ENCODE data around the gene ALPI.
"Not testable (repeated sequence)": the region's sequence is repeated elsewhere in the genome, so short reads cannot be mapped to it uniquely, and the experiment has no call there.

The ALPI gene

DNA sequence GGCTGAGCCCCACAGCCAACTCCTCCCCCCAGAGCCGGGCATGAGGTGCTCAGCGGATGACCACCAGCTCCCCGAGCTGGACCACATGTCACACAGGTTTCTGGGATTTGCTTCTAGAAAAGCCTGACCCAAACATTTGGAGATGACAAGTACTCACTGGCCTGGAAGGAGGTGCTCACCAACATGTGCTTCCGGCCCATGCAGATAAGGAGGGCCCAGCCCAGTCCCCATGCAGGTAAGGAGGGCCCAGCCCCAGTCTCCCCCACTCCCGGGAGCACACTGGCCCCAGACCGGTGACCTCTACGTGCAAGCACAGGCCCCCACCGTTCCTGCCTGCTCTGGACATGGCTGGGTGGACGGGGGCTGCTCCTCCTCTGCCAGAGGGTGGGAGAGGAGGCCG lies 14.0 kb upstream of the ALPI start:
- FAIRE-seq; DNase-seq (ENCODE audit: low spot score): not testable (repeated sequence)

DNA sequence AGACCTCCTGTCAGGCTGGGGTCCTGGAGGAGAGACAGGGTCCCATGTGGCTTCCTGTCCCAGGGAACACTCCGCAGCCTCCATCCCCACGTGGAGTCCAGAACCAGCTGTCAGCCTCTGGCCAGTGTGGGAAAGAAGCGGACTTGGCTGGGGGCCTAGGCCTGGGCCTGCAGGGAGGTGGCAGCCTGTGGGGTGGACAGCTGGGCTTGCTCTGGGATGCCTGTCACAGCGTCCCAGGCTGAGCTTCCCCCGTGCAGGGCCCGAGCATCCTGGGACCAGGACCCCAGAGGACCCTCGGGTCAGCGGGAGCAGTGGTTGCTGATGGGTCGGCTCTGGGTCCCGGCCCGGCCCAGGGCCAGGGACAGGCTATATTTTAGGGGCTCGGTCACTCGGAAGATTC lies 13.5 kb upstream of the ALPI start:
- FAIRE-seq; DNase-seq (ENCODE audit: low spot score): not testable (repeated sequence)

DNA sequence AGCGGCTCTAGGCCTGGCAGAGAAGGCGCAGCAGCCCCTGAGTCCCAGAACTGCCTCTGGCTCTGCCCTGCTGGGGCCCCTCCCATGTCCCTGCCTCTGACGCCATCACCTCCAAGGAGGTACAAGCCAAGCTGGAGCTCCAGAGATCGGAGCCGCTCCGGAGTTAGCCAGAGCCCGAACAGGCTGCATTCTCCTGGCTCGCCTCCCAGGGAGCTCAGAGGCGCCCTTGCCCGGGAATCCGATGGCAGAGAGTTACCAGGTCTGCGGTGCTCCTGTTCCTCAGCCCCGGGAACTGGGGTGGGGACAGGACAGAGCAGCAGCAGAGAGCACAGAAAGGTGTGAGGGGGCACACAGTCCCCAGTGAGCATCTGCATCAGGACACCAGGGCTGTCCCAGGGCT lies 12.9 kb upstream of the ALPI start:
- FAIRE-seq; DNase-seq (ENCODE audit: low spot score): not testable (repeated sequence)

DNA sequence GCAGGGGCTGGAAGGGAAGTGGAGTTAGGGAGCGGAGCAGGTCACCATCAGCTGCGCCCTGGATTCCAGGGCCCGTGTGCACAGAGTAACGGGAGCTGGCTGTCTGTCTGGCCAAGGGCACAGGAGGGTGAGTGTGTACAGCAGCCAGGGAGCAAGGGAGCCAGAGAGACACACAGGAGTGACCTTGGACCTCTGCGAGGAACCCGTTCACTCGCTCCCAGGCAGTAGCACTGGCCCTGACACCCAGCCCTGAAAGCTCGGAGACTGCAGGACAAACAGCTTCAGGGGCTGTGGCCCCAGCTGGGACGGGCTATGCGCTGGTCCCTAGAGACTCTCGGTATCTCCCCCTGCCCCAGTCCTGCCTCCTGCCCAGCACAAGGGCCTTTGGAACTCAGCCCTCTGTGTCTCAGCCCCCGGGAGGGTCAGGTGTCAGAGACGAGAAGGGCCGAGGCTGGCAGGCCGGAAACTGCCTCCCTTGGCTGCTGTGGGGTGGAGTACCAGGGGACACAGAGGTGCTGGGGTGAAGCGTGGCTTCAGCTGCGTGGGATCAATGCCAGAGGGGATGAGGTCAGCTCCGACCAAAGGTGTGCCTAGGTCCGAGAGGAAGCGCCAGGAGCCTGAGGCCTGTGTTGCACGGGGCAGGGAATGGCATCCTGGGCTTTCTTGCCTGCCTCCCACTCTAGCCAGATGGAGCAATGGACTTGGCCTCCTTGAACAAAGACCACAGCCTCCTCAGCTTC lies 12.1 kb upstream of the ALPI start:
- not testable (repeated sequence) for DNase-seq (ENCODE audit: low spot score); FAIRE-seq

DNA sequence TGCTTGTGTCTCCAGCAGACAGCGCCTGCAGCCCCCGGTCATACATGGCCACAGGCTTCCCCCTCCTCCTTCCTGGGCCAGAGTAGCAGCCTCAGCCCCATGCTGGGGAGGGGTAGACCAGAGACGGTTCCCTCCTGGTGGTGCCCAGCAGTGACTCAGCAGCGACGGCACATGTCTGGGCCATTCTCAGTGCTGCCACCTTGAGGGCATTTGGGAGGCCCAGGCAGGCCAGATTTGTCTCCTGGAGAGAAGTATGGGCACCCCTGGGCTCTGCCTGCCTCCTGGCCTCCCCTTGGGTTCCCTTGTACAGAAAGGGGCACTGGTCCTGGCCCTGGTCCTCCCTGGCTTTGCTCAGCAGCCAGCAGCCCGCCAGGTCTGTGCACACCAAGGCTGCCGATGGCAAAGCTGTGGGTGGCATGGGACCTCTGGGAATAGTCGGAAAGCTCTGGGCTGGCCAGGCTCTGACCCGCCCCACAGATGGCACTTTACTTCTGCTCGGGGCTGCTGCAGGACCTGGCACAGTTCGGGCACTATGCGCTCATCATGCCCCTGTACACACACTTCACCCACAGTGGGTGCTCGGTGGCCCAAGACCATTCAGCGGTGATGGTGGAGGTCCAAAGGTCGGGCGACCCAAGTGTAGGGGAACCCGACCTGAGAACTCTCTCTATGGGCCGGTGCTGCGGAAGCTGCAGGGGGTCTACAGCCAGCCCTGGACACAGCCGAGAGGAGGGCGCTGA lies 11.4 kb upstream of the ALPI start:
- peak; percentile 37 for FAIRE-seq
- peak; percentile 80 for DNase-seq (ENCODE audit: low spot score)

DNA sequence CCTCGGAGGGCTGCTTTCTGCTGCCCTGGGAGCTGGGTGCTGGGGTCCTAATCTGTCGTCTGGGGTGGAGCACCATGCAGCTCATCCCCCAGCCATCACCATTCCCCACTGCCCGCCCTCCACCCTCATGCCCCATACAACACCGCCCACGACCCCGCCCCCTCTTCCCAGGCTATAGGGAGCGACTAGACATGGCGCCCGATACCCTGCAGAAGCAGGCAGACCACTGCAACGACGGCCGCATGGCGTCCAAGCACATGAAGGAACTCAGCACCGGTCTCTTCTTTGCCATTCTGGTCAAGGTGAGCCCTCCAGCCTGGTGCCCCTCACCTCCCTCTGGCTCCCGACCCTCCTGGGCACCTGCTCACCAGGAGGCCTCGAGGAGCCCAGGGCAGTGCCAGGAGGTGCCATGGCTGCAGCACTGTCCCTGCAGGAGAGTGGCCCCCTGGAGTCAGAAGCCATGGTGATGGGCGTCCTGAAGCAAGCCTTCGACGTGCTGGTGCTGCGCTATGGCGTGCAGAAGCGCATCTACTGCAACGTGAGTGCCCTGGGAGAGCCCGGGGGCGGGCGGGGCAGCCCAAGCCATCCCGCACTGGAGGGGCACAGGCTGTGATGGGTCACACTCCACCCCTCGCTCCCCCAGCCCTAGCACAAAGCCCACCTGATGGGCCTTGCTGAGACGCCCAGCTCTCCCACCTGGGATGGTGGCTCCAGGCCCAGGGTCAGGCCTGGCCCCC lies 10.6 kb upstream of the ALPI start:
- FAIRE-seq = peak; percentile 17

DNA sequence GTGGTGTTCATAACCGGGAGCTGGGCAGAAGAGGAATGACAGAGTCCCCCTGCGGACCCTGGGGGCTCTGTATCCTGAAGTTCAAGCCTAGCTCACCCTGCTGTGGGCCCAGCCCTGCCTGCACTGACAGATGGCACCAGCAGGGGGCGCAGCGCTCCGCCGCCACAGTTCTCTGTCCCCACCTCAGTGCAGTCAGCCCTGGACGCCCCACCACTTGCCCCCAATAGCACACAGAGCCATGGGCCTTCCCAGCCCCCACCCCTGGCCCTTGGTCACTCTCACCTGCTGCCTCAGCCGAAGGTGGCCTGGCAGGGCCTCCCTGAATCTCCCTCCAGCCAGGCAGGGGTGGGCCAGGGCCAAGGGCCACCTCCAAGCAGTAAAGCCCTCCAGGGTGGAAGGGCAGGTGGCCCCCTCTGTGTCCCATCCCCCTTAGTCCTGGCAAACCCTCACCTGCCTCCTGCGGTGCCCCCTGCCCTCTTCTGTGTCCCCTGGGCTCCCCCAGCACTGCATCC lies 9.6 kb upstream of the ALPI start:
- FAIRE-seq = peak; percentile 74
- DNase-seq (ENCODE audit: low spot score) = not testable (repeated sequence)

More for the DNA sequence above, 10.6 kb upstream of the ALPI start:
- not testable (repeated sequence) for DNase-seq (ENCODE audit: low spot score)

DNA sequence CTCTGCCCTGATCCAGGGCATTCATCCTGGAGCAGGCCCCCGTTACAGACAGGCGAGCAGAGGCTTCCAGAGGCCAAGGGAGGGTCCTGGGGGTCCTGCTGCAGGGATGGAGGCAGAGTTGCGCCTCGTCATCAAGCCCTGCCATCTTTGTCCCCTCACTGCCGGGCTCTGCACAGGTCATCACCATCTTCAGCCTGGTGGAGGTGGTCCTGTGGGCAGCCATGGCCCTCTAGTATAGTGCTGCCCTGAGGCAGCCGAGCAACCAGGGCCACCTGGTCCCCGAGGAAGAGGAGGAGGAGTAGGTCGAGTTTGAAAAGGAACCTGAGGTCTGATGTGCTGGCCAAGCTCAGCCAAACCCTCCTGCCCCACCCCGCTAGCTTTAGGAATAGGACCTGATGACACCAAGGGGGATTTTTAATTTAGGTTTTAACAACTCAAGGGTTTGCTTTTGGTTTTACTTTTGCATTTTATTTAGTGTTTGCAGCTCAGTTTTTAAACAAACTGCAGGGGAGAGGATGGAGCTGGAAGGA lies 8.8 kb upstream of the ALPI start:
- no peak for FAIRE-seq
- DNase-seq (ENCODE audit: low spot score) = no peak

DNA sequence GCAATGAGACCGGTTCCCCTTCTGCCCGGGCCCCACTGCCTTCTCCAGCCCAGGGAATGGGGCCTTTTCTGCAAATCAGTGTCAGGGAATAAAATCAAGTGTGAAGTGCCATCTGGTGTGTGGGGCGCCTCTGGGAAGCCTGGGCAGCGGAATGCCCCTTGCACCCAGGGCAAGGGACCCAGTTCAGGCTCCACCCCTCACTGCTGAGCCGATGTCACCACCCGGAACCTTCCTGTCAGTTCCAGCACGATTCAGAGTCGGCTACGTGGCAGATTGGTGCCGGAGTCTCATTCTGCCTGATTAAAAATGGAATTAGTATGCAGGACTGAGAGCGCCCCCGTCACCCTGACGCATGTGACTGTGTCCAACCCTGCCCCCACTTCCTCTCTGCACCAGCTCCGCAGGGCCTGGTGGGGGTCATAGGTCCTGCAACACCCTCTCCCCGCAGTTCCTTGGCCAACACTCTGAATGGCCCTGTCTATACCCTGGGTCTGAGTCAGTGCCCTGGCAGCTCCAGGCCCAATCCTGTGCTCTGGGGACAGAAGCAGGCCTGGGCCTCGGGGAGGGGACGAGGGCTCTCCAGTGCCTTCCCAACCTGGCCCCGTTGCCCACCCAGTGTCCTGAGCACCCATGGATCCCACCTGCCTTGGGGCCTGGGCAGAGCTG lies 8.2 kb upstream of the ALPI start:
- no peak for DNase-seq (ENCODE audit: low spot score)
- no peak for FAIRE-seq

DNA sequence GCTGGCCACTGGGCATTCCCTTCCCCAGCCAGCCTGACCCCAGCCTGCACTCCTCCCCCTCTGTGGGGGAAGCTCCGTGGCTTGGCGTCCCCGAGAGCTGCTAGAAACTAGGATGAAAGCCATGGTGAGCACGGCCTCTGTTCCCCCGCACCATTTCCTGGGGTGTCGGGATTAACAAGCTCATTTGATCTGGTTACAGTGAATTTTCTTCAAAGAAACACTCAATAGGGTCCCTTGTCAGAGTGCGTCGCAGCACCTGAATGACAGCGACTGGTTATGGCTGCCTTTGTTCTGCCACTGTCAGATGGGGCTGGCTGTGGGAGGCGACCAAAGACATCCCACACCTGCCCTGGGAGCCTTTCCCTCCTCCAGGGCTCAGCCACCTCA lies 7.7 kb upstream of the ALPI start:
- DNase-seq (ENCODE audit: low spot score) = no peak
- no peak for FAIRE-seq

DNA sequence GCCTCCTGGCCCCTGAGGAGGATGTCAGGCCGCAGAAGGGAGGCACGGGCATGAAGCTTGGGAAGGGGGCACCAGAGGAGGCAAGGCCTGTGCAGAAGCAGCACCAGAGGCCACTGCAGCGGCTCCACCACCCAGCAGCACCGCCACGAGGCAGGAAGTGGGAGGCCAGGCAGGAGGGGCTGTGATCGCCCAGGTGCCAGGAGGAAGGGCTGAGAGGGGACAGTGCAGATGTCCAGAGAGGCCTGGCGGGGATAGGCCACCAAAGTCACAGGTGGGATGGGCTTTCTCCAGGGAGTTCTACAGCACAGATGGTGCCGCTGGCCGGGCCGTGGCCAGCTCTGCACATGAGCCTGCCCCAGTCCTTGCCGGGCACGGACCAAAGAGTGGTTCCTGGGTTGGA lies 6.0 kb upstream of the ALPI start:
- DNase-seq (ENCODE audit: low spot score) = no peak
- FAIRE-seq = no peak

DNA sequence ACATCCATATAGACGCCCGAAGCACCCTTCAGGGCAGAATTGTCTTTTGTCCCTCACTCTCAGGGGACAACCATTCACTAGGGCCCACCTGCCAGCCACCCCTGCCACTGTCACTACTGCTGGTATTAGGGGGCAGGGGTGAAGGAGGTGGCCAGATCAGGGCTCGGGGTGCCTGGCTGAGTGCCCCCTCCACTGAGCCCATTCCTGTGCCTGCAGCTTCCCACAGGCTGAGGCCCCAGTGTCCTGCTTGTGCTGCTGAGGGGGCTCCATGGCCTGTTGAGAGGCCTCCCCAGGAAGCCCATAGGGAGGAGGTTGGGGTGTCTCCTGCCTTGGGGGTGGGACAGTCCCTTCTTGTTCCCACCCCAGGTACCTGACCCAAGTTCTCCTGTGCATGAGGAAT lies 4.3 kb upstream of the ALPI start:
- not testable (repeated sequence) for FAIRE-seq; DNase-seq (ENCODE audit: low spot score)

DNA sequence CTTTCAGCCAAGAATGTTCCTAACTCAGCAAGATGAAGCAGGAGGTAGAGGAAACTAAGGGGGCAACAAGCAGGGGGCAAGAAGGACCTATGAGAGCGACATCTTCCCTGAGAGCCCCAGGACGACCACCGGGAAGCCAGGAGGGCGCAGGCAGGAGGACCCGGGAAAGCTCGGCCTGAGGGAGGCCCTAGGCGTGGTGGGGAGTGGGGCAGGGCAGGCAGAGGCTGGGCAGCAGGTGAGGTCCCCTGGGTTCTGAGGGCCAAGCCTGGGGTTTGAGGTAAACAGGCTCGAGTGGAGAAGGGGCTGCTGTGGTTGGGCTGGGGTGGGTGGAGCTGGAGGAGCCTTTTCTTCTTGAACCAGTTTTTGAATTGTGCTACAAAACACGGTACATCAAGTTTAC lies 1.3 kb upstream of the ALPI start:
- FAIRE-seq = no peak
- DNase-seq (ENCODE audit: low spot score) = no peak

DNA sequence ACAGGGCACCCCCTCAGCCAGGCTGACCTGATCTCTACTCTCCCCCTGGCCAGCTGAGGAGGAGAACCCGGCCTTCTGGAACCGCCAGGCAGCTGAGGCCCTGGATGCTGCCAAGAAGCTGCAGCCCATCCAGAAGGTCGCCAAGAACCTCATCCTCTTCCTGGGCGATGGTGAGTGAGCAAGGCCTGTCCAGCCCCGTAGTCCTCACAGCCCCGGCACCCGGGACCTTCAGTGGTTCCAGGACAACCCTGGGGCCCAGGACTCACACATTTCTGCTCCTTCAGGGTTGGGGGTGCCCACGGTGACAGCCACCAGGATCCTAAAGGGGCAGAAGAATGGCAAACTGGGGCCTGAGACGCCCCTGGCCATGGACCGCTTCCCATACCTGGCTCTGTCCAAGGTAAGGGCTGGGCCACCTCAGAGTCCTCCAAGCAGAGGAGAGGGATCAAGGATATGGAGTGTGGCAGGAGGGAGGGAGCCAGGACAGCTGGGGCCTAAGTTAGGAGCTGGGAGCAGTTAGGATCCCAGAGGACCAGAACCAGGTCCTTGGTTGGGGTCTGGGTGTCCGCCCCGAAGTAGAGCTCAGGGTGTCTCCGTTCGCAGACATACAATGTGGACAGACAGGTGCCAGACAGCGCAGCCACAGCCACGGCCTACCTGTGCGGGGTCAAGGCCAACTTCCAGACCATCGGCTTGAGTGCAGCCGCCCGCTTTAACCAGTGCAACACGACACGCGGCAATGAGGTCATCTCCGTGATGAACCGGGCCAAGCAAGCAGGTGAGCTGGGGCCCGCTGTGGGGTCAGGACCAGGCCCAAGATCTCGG lies 555 bp downstream of the ALPI start:
- FAIRE-seq (no peak), DNase-seq (ENCODE audit: low spot score) (no peak)

DNA sequence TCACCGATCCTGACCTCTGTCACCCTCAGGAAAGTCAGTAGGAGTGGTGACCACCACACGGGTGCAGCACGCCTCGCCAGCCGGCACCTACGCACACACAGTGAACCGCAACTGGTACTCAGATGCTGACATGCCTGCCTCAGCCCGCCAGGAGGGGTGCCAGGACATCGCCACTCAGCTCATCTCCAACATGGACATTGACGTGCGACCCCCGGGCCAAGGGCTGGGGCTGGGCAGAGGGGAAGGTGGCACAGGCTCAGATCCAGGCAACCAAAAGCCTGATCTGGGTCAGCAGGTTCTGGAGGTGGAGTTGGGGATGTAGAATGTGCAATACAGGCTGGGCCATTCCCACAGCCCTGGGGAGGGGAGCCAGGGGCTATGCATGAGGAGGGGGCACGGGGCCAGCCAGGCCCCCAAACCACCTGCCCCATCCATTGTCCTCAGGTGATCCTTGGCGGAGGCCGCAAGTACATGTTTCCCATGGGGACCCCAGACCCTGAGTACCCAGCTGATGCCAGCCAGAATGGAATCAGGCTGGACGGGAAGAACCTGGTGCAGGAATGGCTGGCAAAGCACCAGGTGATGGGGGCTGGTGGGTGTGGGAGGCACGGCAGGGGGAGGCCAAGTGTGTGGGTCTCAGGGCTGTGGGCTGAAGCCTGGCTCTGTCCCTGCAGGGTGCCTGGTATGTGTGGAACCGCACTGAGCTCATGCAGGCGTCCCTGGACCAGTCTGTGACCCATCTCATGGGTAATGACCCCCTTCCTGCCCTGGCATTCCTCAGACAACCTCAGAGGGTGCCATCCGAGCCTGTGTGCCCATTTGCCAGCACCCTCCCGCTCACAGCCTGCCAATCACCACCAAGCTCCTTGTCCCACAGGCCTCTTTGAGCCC lies 1.4 kb downstream of the ALPI start:
- DNase-seq (ENCODE audit: low spot score) (no peak), FAIRE-seq (no peak)

DNA sequence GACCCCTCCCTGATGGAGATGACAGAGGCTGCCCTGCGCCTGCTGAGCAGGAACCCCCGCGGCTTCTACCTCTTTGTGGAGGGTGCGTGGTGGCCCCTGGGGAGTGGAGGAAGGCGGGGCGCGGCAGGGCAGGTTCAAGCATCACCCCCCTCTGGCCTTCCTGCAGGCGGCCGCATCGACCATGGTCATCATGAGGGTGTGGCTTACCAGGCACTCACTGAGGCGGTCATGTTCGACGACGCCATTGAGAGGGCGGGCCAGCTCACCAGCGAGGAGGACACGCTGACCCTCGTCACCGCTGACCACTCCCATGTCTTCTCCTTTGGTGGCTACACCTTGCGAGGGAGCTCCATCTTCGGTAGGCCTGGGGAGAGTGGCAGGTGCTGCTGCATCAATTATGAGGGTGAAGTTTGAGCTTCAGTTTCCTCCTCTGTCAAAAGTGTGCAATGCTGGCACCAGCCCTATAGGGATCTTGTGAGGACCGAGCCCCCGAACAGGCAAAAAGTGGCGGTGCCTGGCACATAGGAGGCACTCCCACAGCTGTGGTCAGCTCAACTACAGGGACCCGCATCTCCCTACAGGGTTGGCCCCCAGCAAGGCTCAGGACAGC lies 2.2 kb downstream of the ALPI start:
- no peak for DNase-seq (ENCODE audit: low spot score)
- no peak for FAIRE-seq

DNA sequence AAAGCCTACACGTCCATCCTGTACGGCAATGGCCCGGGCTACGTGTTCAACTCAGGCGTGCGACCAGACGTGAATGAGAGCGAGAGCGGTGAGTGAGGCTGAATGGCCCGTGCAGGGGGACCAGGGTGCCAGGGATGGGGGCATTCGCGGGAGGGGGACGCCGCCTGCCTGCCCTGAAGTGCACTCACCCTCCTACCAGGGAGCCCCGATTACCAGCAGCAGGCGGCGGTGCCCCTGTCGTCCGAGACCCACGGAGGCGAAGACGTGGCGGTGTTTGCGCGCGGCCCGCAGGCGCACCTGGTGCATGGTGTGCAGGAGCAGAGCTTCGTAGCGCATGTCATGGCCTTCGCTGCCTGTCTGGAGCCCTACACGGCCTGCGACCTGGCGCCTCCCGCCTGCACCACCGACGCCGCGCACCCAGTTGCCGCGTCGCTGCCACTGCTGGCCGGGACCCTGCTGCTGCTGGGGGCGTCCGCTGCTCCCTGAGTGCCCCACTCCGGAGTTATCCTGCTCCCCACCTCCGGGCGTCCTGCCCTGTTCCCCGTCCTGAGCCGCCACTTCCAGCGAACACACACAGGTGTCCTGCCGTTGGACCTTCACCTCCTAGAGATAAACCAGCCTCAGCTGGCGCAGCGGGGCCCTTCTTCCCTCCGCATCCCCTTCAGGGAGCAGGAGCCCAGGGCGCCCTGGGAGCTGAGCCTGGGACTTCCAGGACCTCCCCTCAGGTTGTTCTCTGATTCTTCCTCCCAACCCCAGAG lies 2.9 kb downstream of the ALPI start:
- DNase-seq (ENCODE audit: low spot score) = no peak
- FAIRE-seq = no peak

DNA sequence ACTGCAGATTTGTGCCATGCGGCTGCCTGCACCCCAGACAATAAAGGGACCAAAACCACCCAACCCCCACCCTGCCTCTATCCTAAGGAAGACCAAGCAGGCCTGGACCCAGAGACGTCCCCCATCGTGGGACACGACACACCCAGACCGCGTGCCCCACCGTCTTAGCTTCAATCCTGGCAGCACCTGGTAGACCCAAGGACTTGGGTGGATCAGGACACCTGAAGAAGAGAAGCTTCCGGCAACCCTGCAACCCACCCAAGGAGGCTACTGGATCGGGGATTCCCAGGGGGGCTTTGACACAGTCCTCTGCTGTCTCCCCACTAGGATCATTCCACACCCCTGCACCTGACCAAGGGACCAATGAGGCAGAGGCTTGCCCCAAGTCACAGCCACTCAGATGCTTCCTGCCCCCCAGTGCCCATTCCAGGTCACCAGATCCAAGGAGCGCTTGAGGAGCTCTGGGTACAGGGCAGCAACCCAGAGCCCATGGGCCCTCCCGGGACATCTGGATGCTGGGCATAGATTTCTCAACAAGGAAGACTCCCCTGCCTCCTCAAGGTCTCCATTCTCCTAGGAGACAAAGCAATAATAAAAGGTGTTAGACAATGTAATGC lies 3.6 kb downstream of the ALPI start:
- no peak for FAIRE-seq
- DNase-seq (ENCODE audit: low spot score) = no peak
